IMR-90 (cell line): ENCODE measurements around the gene NDUFS3. TPM values are rescaled to one million over a fixed set of nuclear protein-coding genes. Genes with fewer than 3 reads are reported as not detected.

Experiments
- ATAC-seq: fragments of 200-7000 bp; cut with Tn5 transposase; 2 replicates; pipeline ENCODE4 v1.9.1; 2020; ENCODE audit warnings: low read depth, mild to moderate bottlenecking, moderate library complexity
- BruUV-seq: library from RNA; stranded (reverse); fragments of 400-500 nt; replicated peaks from 2 replicates; lab custom pipeline; 2021; lab: Mats Ljungman, UMichigan
- CTCF ChIA-PET: fragments of 300-600 bp; formaldehyde crosslinking; extraction: SDS; loops from one replicate; lab custom pipeline; 2021; ENCODE audit warnings: antibody characterized with exemption; lab: Yijun Ruan, JAX
- POLR2A ChIA-PET: fragments of 300-600 bp; sonication (Branson Sonifier 250); formaldehyde crosslinking; loops from one replicate; lab custom pipeline; 2022; ENCODE audit warnings: antibody characterized with exemption; ENCODE audit not compliant: unreplicated experiment; lab: Charles Lee
- DNase-seq: peaks from one replicate; pipeline ENCODE4 v3.0.0; 2013
- H2AFZ ChIP-seq: replicated peaks from 2 replicates; pipeline ENCODE3; 2013; ENCODE audit warnings: low read length, mild to moderate bottlenecking; ENCODE audit not compliant: poor library complexity
- H2AK5ac ChIP-seq: 2 replicates; pipeline ENCODE4 v1.6.1; 2013; ENCODE audit warnings: low read depth, low read length, inconsistent platforms
- H2AK9ac ChIP-seq: replicated peaks from 2 replicates; pipeline ENCODE3; 2013; ENCODE audit warnings: mild to moderate bottlenecking, low read depth, low read length, moderate library complexity; ENCODE audit not compliant: poor library complexity
- H2BK120ac ChIP-seq: 2 replicates; pipeline ENCODE4 v1.6.1; 2013; ENCODE audit warnings: low read depth, low read length, inconsistent platforms
- H2BK15ac ChIP-seq: 3 replicates; pipeline ENCODE4 v1.6.1; 2013; ENCODE audit warnings: low read depth, low read length, inconsistent platforms
- H2BK20ac ChIP-seq: 2 replicates; pipeline ENCODE4 v1.6.1; 2013; ENCODE audit warnings: low read depth, mild to moderate bottlenecking, inconsistent platforms, low read length, moderate library complexity
- H2BK5ac ChIP-seq: 2 replicates; pipeline ENCODE4 v1.6.1; 2013; ENCODE audit warnings: mild to moderate bottlenecking, low read depth, low read length, inconsistent platforms; ENCODE audit not compliant: poor library complexity, severe bottlenecking
- H3K14ac ChIP-seq: replicated peaks from 2 replicates; pipeline ENCODE4 v1.6.1; 2013; ENCODE audit warnings: low read depth, low read length, inconsistent platforms
- H3K18ac ChIP-seq: 2 replicates; pipeline ENCODE4 v1.6.1; 2013; ENCODE audit warnings: low read depth, low read length, control low read depth
- H3K23ac ChIP-seq: 2 replicates; pipeline ENCODE4 v1.6.1; 2013; ENCODE audit warnings: low read depth, low read length, inconsistent platforms
- H3K27ac ChIP-seq: 2 replicates; pipeline ENCODE4 v1.5.1; 2013; ENCODE audit warnings: mild to moderate bottlenecking, control low read depth, low read length; ENCODE audit not compliant: insufficient read depth
- H3K27me3 ChIP-seq: 2 replicates; pipeline ENCODE4 v1.6.1; 2013; ENCODE audit warnings: low read length; ENCODE audit not compliant: control insufficient read depth, insufficient read depth
- H3K36me3 ChIP-seq: 2 replicates; pipeline ENCODE4 v1.6.1; 2013; ENCODE audit warnings: low read length, mixed read lengths; ENCODE audit not compliant: control insufficient read depth, insufficient read depth
- H3K4ac ChIP-seq: 2 replicates; pipeline ENCODE4 v1.6.1; 2013; ENCODE audit warnings: low read depth, low read length, inconsistent platforms
- H3K4me1 ChIP-seq: 2 replicates; pipeline ENCODE4 v1.6.1; 2013; ENCODE audit warnings: low read length, mixed read lengths; ENCODE audit not compliant: control insufficient read depth, insufficient read depth
- H3K4me2 ChIP-seq: 2 replicates; pipeline ENCODE4 v1.6.1; 2013; ENCODE audit warnings: low read depth, mild to moderate bottlenecking, control low read depth, low read length, moderate library complexity
- H3K4me3 ChIP-seq: 2 replicates; pipeline ENCODE4 v1.5.1; 2013; ENCODE audit warnings: low read depth, mild to moderate bottlenecking, control low read depth, low read length, moderate library complexity; ENCODE audit not compliant: insufficient read depth
- H3K56ac ChIP-seq: 2 replicates; pipeline ENCODE4 v1.6.1; 2013; ENCODE audit warnings: low read length, inconsistent platforms; ENCODE audit not compliant: insufficient read depth; ENCODE audit errors: extremely low read depth
- H3K79me1 ChIP-seq, 2 experiments: 2 replicates each; pipeline ENCODE4 v1.6.1; 2013; ENCODE audit warnings: low read length in 2 of 2, inconsistent platforms in 1 of 2, low read depth in 1 of 2
- H3K9ac ChIP-seq: 2 replicates; pipeline ENCODE4 v1.6.1; 2013; ENCODE audit warnings: low read depth, low read length, control low read depth
- H3K9me1 ChIP-seq: 2 replicates; pipeline ENCODE4 v1.6.1; 2013; ENCODE audit warnings: low read length, inconsistent platforms; ENCODE audit not compliant: insufficient read depth
- H3K9me3 ChIP-seq: 2 replicates; pipeline ENCODE4 v1.6.1; 2013; ENCODE audit warnings: low read length; ENCODE audit not compliant: control insufficient read depth, insufficient read depth
- H4K20me1 ChIP-seq: 2 replicates; pipeline ENCODE4 v1.6.1; 2013; ENCODE audit warnings: low read length, inconsistent platforms; ENCODE audit not compliant: insufficient read depth
- H4K5ac ChIP-seq: 2 replicates; pipeline ENCODE4 v1.6.1; 2013; ENCODE audit warnings: mild to moderate bottlenecking, low read depth, low read length, control low read depth
- H4K8ac ChIP-seq, 2 experiments: 2 replicates each; pipeline ENCODE4 v1.6.1; 2013; ENCODE audit warnings: low read depth in 2 of 2, low read length in 2 of 2, control low read depth in 1 of 2, inconsistent platforms in 1 of 2
- H4K91ac ChIP-seq: 2 replicates; pipeline ENCODE4 v1.6.1; 2013; ENCODE audit warnings: low read depth, low read length, inconsistent platforms; ENCODE audit not compliant: insufficient read depth
- CEBPB ChIP-seq: IDR thresholded peaks from 2 replicates; pipeline ENCODE4 v1.6.1; 2012; ENCODE audit warnings: low read depth, low read length, improper control_type of control experiment
- ELK1 ChIP-seq: fragments of 150-350 bp; IDR thresholded peaks from 2 replicates; pipeline ENCODE4 v1.6.1; 2016; ENCODE audit warnings: low read depth, mild to moderate bottlenecking, low read length, moderate library complexity, borderline replicate concordance
- FOS ChIP-seq: fragments of 150-350 bp; IDR thresholded peaks from 2 replicates; pipeline ENCODE4 v1.6.1; 2016; ENCODE audit warnings: low read depth, low read length
- MAFK ChIP-seq: IDR thresholded peaks from 2 replicates; pipeline ENCODE4 v1.6.1; 2012; ENCODE audit warnings: low read depth, low read length, improper control_type of control experiment
- MAZ ChIP-seq: IDR thresholded peaks from 2 replicates; pipeline ENCODE4 v1.6.1; 2012; ENCODE audit warnings: low read depth, mild to moderate bottlenecking, low read length, improper control_type of control experiment, moderate library complexity, borderline replicate concordance
- MXI1 ChIP-seq: IDR thresholded peaks from 2 replicates; pipeline ENCODE4 v1.6.1; 2012; ENCODE audit warnings: low read depth, mild to moderate bottlenecking, low read length, moderate library complexity, borderline replicate concordance
- POLR2A ChIP-seq: IDR thresholded peaks from 2 replicates; pipeline ENCODE4 v1.6.1; 2012; ENCODE audit warnings: mild to moderate bottlenecking, low read depth, low read length
- RAD21 ChIP-seq: IDR thresholded peaks from 2 replicates; pipeline ENCODE4 v1.6.1; 2012; ENCODE audit warnings: low read length, improper control_type of control experiment
- RCOR1 ChIP-seq: IDR thresholded peaks from 2 replicates; pipeline ENCODE4 v1.6.1; 2012; ENCODE audit warnings: mild to moderate bottlenecking, low read length, improper control_type of control experiment; ENCODE audit not compliant: insufficient replicate concordance
- SMC3 ChIP-seq: fragments of 150-350 bp; IDR thresholded peaks from 2 replicates; pipeline ENCODE4 v1.6.1; 2016; ENCODE audit warnings: low read depth, mild to moderate bottlenecking, antibody characterized with exemption, low read length, moderate library complexity
- USF2 ChIP-seq: fragments of 150-350 bp; IDR thresholded peaks from 2 replicates; pipeline ENCODE4 v1.6.1; 2017; ENCODE audit warnings: mild to moderate bottlenecking, antibody characterized with exemption, low read length, low read depth
- WGBS, 2 experiments: methylation state at CpG; one replicate each; pipeline versions ENCODE4 v1.1.5 to v1.1.7; 2013; ENCODE audit warnings: missing lambda C conversion rate in 2 of 2; ENCODE audit not compliant: insufficient read length in 1 of 2; ENCODE audit errors: extremely low coverage in 2 of 2; 5-methylcytosine and 5-hydroxymethylcytosine counted together
- dilution Hi-C: fragments of 300-500 bp; cut with HindIII; formaldehyde crosslinking; loops from one replicate; pipeline ENCODE4 v1.14.3; 2018; ENCODE audit warnings: low sequenced_read_pairs; ENCODE audit not compliant: unreplicated experiment
- in situ Hi-C: fragments of 300-500 bp; cut with MboI; formaldehyde crosslinking; loops from 3 replicates; pipeline ENCODE4 v1.14.3; 2019; ENCODE audit warnings: low sequenced_read_pairs, inconsistent platforms, mixed read lengths
- intact Hi-C: fragments of 100-400 bp; cut with micrococcal nuclease; formaldehyde crosslinking; loops from 2 replicates; pipeline ENCODE4 v1.10.0; 2022
- polyA plus RNA-seq, 3 experiments: library from polyadenylated mRNA; depleted of rRNA; stranded (reverse); fragments of >200 nt; gene quantifications; 2 replicates each; pipeline ENCODE4 v1.2.3, GENCODE V29; 2012; ENCODE audit warnings: low replicate concordance in 1 of 3
- total RNA-seq: library from RNA; depleted of rRNA; stranded (reverse); fragments of >200 nt; gene quantifications from 2 replicates; pipeline ENCODE4 v1.2.3, GENCODE V29; 2012

NDUFS3 gene
- total and polyA plus RNA-seq, 2 of the 4 experiments (the other 2 are of a cell fraction): 77.1 to 108 TPM

- no peak for ATAC-seq
- no peak overlapping the region for H3K4ac ChIP-seq
- intact Hi-C loops: no loop called here
- no peak overlapping the region for H2BK120ac ChIP-seq
- H3K9me1 ChIP-seq: no peaks in the 10 kb centered on the region
- POLR2A ChIA-PET: no interaction called here
- no peak overlapping the region for H2BK20ac ChIP-seq
- H3K79me1 ChIP-seq: no peaks in the 10 kb centered on the region
- H4K91ac ChIP-seq: no peak overlapping the region
- BruUV-seq: no TSS peak
- no peak for DNase-seq
- H3K27me3 ChIP-seq: peaks cover 46% of the 10 kb centered on the region
- no peaks in the 10 kb centered on the region for H4K20me1 ChIP-seq
- no peak for TF ChIP-seq MXI1
- TF ChIP-seq CEBPB: no peak
- TF ChIP-seq POLR2A: no peak
- no peak for TF ChIP-seq RAD21
- TF ChIP-seq USF2: no peak
- no peak for TF ChIP-seq ELK1
- TF ChIP-seq FOS: no peak
- TF ChIP-seq SMC3: no peak
- TF ChIP-seq MAZ: no peak
- no peak for TF ChIP-seq MAFK
- TF ChIP-seq RCOR1: no peak
- no peak overlapping the region for H2AFZ ChIP-seq
- in situ Hi-C loops: no loop called here
- H3K18ac ChIP-seq: no peak overlapping the region
- H4K8ac ChIP-seq: no peak overlapping the region
- no peak overlapping the region for H3K23ac ChIP-seq
- no peak overlapping the region for H2AK9ac ChIP-seq
- H3K27ac ChIP-seq: no peak overlapping the region
- H3K9ac ChIP-seq: no peak overlapping the region
- no peak overlapping the region for H2AK5ac ChIP-seq
- H3K36me3 ChIP-seq: no peaks in the 10 kb centered on the region
- H2BK15ac ChIP-seq: no peak overlapping the region
- H3K14ac ChIP-seq: no peak overlapping the region
- H2BK5ac ChIP-seq: no peak overlapping the region
- CTCF ChIA-PET: interaction anchor here (0.9 kb wide), 1 partner anchor 30 kb away, joined by 6 read pairs; no protein-coding TSS in a partner anchor
- WGBS, 2 experiments: no CpG with 5 or more reads among the region's 1 CpG
- no peaks in the 10 kb centered on the region for H3K9me3 ChIP-seq
- no peak overlapping the region for H3K4me3 ChIP-seq
- dilution Hi-C loops: no loop called here
- H3K4me1 ChIP-seq: no peaks in the 10 kb centered on the region
- H4K5ac ChIP-seq: no peak overlapping the region
- no peak overlapping the region for H3K4me2 ChIP-seq
- no peak overlapping the region for H3K56ac ChIP-seq
Measured at GRCh38 chr11:47595967-47596366, 17.1 kb downstream of the NDUFS3 start.
